SK-N-SH (cell line): ENCODE data around the gene CLIC3. TPM values are rescaled to one million over a fixed set of nuclear protein-coding genes. Genes with fewer than 3 reads are reported as not detected.

Source experiments
- CTCF ChIA-PET: fragments of 300-600, 350-600 bp; formaldehyde crosslinking; extraction: SDS; loops from one replicate; lab custom pipeline; 2021; lab: Yijun Ruan, JAX
- POLR2A ChIA-PET: fragments of 350-600 bp; sonication (Branson Sonifier 250); formaldehyde crosslinking; extraction: SDS; loops from one replicate; lab custom pipeline; 2020; ENCODE audit warnings: antibody characterized with exemption, inconsistent platforms; lab: Yijun Ruan, JAX
- DNase-seq: peaks from one replicate; pipeline ENCODE4 v3.0.0; 2012
- H2AFZ ChIP-seq: fragments of 200-600 bp; sonication (generic); 2 replicates; pipeline ENCODE4 v1.8.1; 2016; ENCODE audit warnings: antibody characterized with exemption, mild to moderate bottlenecking, low read depth
- H3F3A ChIP-seq: fragments of 200-600 bp; sonication (generic); replicated peaks from 2 replicates; pipeline ENCODE3; 2016; ENCODE audit warnings: antibody characterized with exemption, mild to moderate bottlenecking; ENCODE audit not compliant: insufficient read depth
- H3K27ac ChIP-seq, 2 experiments: fragments of 200-500 bp in 1 of 2; fragments of 200-600 bp in 1 of 2; sonication (Bioruptor generic) in 1 of 2; sonication (generic), shearing (Covaris generic) in 1 of 2; 2 replicates each; pipeline versions ENCODE4 v1.5.1 to v1.6.1; 2014 to 2016; ENCODE audit warnings: low read depth in 2 of 2, inconsistent platforms in 1 of 2, low read length in 1 of 2, mild to moderate bottlenecking in 1 of 2, mixed read lengths in 1 of 2
- H3K27me3 ChIP-seq: fragments of 200-600 bp; sonication (generic), shearing (Covaris generic); 2 replicates; pipeline ENCODE4 v1.6.1; 2016; ENCODE audit warnings: mixed run types; ENCODE audit not compliant: insufficient read depth
- H3K36me3 ChIP-seq, 2 experiments: fragments of 200-500 bp in 1 of 2; fragments of 200-600 bp in 1 of 2; sonication (Bioruptor generic) in 1 of 2; sonication (generic) in 1 of 2; replicated peaks in 1 of 2; 2 replicates each; pipeline versions ENCODE3 to v1.5.1; 2014 to 2016; ENCODE audit warnings: low read length in 1 of 2, mild to moderate bottlenecking in 1 of 2; ENCODE audit not compliant: insufficient read depth in 2 of 2, control insufficient read depth in 1 of 2
- H3K4me1 ChIP-seq, 2 experiments: fragments of 200-500 bp in 1 of 2; fragments of 200-600 bp in 1 of 2; sonication (Bioruptor generic) in 1 of 2; sonication (generic), shearing (Covaris generic) in 1 of 2; 2 replicates each; pipeline versions ENCODE4 v1.5.1 to v1.6.1; 2014 to 2016; ENCODE audit warnings: low read depth in 1 of 2, low read length in 1 of 2, mixed run types in 1 of 2; ENCODE audit not compliant: insufficient read depth in 2 of 2, control insufficient read depth in 1 of 2
- H3K4me2 ChIP-seq: fragments of 200-600 bp; sonication (generic), shearing (Covaris generic); 2 replicates; pipeline ENCODE4 v1.6.1; 2017; ENCODE audit warnings: mixed run types
- H3K4me3 ChIP-seq, 2 experiments: fragments of 200-500 bp in 1 of 2; fragments of 200-600 bp in 1 of 2; sonication (Bioruptor generic) in 1 of 2; sonication (generic), shearing (Covaris generic) in 1 of 2; 2 replicates each; pipeline versions ENCODE4 v1.5.1 to v1.8.1; 2014 to 2016; ENCODE audit warnings: low read depth in 2 of 2, inconsistent platforms in 1 of 2, low read length in 1 of 2, mild to moderate bottlenecking in 1 of 2, mixed read lengths in 1 of 2, moderate library complexity in 1 of 2
- H3K79me2 ChIP-seq: fragments of 200-600 bp; sonication (generic); 2 replicates; pipeline ENCODE4 v1.8.1; 2017; ENCODE audit warnings: mild to moderate bottlenecking; ENCODE audit not compliant: insufficient read depth
- H3K9ac ChIP-seq: fragments of 200-600 bp; sonication (generic); 2 replicates; pipeline ENCODE4 v1.6.1; 2017; ENCODE audit warnings: mixed run types
- H3K9me2 ChIP-seq: fragments of 200-600 bp; sonication (generic); 2 replicates; pipeline ENCODE4 v1.6.1; 2017; ENCODE audit warnings: mixed run types
- H3K9me3 ChIP-seq: fragments of 200-600 bp; sonication (generic); 2 replicates; pipeline ENCODE4 v1.6.1; 2017; ENCODE audit warnings: mixed run types, mild to moderate bottlenecking, moderate library complexity
- H4K20me1 ChIP-seq: fragments of 200-600 bp; sonication (generic); 2 replicates; pipeline ENCODE4 v1.6.1; 2017; ENCODE audit warnings: mild to moderate bottlenecking, mixed run types; ENCODE audit not compliant: insufficient read depth
- CTCF ChIP-seq: fragments of 200-600 bp; sonication (generic); IDR thresholded peaks from 2 replicates; pipeline ENCODE4 v1.6.1; 2017; ENCODE audit warnings: antibody characterized with exemption, mild to moderate bottlenecking, moderate library complexity
- EP300 ChIP-seq, 2 experiments: IDR thresholded peaks; 2 replicates each; pipeline versions ENCODE4 v1.4.0 to v1.6.1; 2012; ENCODE audit warnings: borderline replicate concordance in 1 of 2, low read depth in 1 of 2, low read length in 1 of 2
- EZH2phosphoT487 ChIP-seq: fragments of 200-600 bp; sonication (generic); IDR thresholded peaks from 2 replicates; pipeline ENCODE4 v1.6.1; 2017; ENCODE audit warnings: low read depth, mixed run types, mild to moderate bottlenecking, antibody characterized with exemption, moderate library complexity, borderline replicate concordance
- FOXM1 ChIP-seq: IDR thresholded peaks from 2 replicates; pipeline ENCODE4 v1.4.0; 2012; ENCODE audit warnings: low read depth, mild to moderate bottlenecking
- GABPA ChIP-seq: IDR thresholded peaks from 2 replicates; pipeline ENCODE4 v1.4.0; 2012; ENCODE audit warnings: low read depth, mild to moderate bottlenecking
- JUND ChIP-seq: IDR thresholded peaks from 2 replicates; pipeline ENCODE4 v1.4.0; 2012
- MEF2A ChIP-seq: IDR thresholded peaks from 2 replicates; pipeline ENCODE4 v1.4.0; 2012; ENCODE audit warnings: low read depth, borderline replicate concordance
- MXI1 ChIP-seq: IDR thresholded peaks from 2 replicates; pipeline ENCODE4 v1.6.1; 2012; ENCODE audit warnings: mild to moderate bottlenecking, low read depth, low read length, improper control_type of control experiment
- NFIC ChIP-seq: IDR thresholded peaks from 2 replicates; pipeline ENCODE4 v1.4.0; 2012; ENCODE audit warnings: borderline replicate concordance
- NRF1 ChIP-seq: IDR thresholded peaks from 2 replicates; pipeline ENCODE4 v1.6.1; 2012; ENCODE audit warnings: low read depth, mild to moderate bottlenecking, low read length
- POLR2AphosphoS5 ChIP-seq: IDR thresholded peaks from 2 replicates; pipeline ENCODE4 v1.6.1; 2012; ENCODE audit warnings: low read depth, low read length
- RAD21 ChIP-seq: IDR thresholded peaks from 2 replicates; pipeline ENCODE4 v1.6.1; 2012; ENCODE audit warnings: mild to moderate bottlenecking, low read length
- RCOR1 ChIP-seq: fragments of 150-350 bp; IDR thresholded peaks from 2 replicates; pipeline ENCODE4 v1.6.1; 2017; ENCODE audit warnings: antibody characterized with exemption, low read length
- RFX5 ChIP-seq: IDR thresholded peaks from 2 replicates; pipeline ENCODE4 v1.6.1; 2012; ENCODE audit warnings: mild to moderate bottlenecking, improper control_type of control experiment, low read length
- RXRA ChIP-seq: IDR thresholded peaks from 2 replicates; pipeline ENCODE4 v1.4.0; 2012; ENCODE audit warnings: low read depth, mild to moderate bottlenecking, borderline replicate concordance
- SIN3A ChIP-seq: IDR thresholded peaks from 2 replicates; pipeline ENCODE4 v1.6.1; 2012; ENCODE audit warnings: low read depth, mild to moderate bottlenecking, low read length, moderate library complexity, borderline replicate concordance
- SMC3 ChIP-seq: IDR thresholded peaks from 2 replicates; pipeline ENCODE4 v1.6.1; 2012; ENCODE audit warnings: low read depth, low read length, improper control_type of control experiment
- TEAD4 ChIP-seq: IDR thresholded peaks from 2 replicates; pipeline ENCODE4 v1.4.0; 2012; ENCODE audit warnings: mild to moderate bottlenecking, borderline replicate concordance; ENCODE audit not compliant: insufficient read depth
- YY1 ChIP-seq: IDR thresholded peaks from 2 replicates; pipeline ENCODE4 v1.4.0; 2012; ENCODE audit warnings: low read depth, mild to moderate bottlenecking
- WGBS: methylation state at CpG from one replicate; pipeline ENCODE4 v1.1.6; 2017; ENCODE audit warnings: low lambda C conversion rate; 5-methylcytosine and 5-hydroxymethylcytosine counted together
- polyA plus RNA-seq, 3 experiments: library from polyadenylated mRNA; depleted of rRNA; stranded (reverse); fragments of >200 nt; gene quantifications; 2 replicates each; pipeline ENCODE4 v1.2.3, GENCODE V29; 2012

Gene CLIC3
- polyA plus RNA-seq, 1 of the 3 experiments (the other 2 are of a cell fraction), result 1.0 TPM

- POLR2A ChIA-PET, result interaction anchor here (0.6 kb wide), 1 partner anchor 8 kb away, joined by 4 read pairs; no protein-coding TSS in a partner anchor
- Histone ChIP-seq H3K9ac (no peak overlapping the region), H2AFZ (no peak overlapping the region), H3K36me3 (no peaks in the 10 kb centered on the region), H4K20me1 (no peaks in the 10 kb centered on the region), H3K9me3 (no peaks in the 10 kb centered on the region), H3K4me2 (no peak overlapping the region), H3K79me2 (no peaks in the 10 kb centered on the region), H3K9me2 (no peaks in the 10 kb centered on the region), H3K4me1 (peaks cover 0 to 8% of the 10 kb centered on the region in 2 experiments; a peak in 1 of 4 replicates), H3K27ac (no peak overlapping the region), H3F3A (no peaks in the 10 kb centered on the region), H3K27me3 (no peaks in the 10 kb centered on the region), H3K4me3 (no peak overlapping the region)
- DNase-seq, result no peak
- WGBS, result 83% methylated on average over 9 of the region's 11 CpGs
- no peak for TF ChIP-seq GABPA
- no peak for TF ChIP-seq RXRA
- TF ChIP-seq MEF2A, result no peak
- TF ChIP-seq FOXM1, result no peak
- TF ChIP-seq RAD21, result no peak
- TF ChIP-seq MXI1, result no peak
- TF ChIP-seq SIN3A, result no peak
- CTCF ChIA-PET, result interaction anchor here (0.6 to 1.6 kb wide), 3 partner anchors 8 to 68 kb away, joined by 3 to 6 read pairs (median 4); partner anchors contain the start of genes C8G and FBXW5
Measured at GRCh38 chr9:136962701-136963248, 33.6 kb downstream of the CLIC3 start.

DNA sequence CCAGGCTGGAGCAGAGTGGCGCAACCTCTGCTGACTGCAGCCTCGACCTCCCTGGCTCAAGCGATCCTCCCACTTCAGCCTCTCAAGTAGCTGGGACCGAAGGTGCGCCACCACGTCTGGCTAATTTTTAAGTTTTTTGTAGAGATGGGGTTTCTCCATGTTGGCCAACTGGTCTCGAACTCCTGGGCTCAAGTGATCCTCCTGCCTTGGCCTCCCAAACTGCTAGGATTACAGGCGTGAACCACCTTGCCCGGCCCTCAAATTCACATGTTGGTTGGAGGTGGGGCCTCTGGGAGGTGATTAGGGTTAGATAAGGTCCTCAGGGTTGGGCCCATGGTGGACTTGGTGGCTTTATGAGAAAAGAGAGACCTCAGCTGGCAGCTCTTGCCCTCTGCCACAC is 34.2 kb downstream of the CLIC3 start:
- no peaks in the 10 kb centered on the region for H3K9me2 ChIP-seq
- H4K20me1 ChIP-seq, result no peaks in the 10 kb centered on the region
- H3K4me3 ChIP-seq, result no peak overlapping the region
- H3K4me2 ChIP-seq, result no peak overlapping the region
- no peak overlapping the region for H3K27ac ChIP-seq
- POLR2A ChIA-PET, result interaction anchor here (0.6 kb wide), 1 partner anchor 8 kb away, joined by 4 read pairs; no protein-coding TSS in a partner anchor
- TF ChIP-seq NRF1, result no peak
- TF ChIP-seq JUND, result no peak
- TF ChIP-seq MXI1, result no peak
- TF ChIP-seq, all 33 proteins: peak for 0
- Histone ChIP-seq H3K9ac (no peak overlapping the region), H3F3A (no peaks in the 10 kb centered on the region), H3K36me3 (no peaks in the 10 kb centered on the region), H3K9me3 (no peaks in the 10 kb centered on the region), H2AFZ (no peak overlapping the region), H3K27me3 (no peaks in the 10 kb centered on the region), H3K79me2 (no peaks in the 10 kb centered on the region), H3K4me1 (peaks cover 0 to 8% of the 10 kb centered on the region in 2 experiments; a peak in 1 of 4 replicates)
- no peak for DNase-seq
- CTCF ChIA-PET, result interaction anchor here (1.0 to 1.6 kb wide), 2 partner anchors 9 to 18 kb away, joined by 4 to 6 read pairs; partner anchors contain the start of genes C8G and FBXW5
- WGBS, result 87% methylated on average over 9 of the region's 9 CpGs

- no peaks in the 10 kb centered on the region for H3F3A ChIP-seq
- H4K20me1 ChIP-seq, result no peaks in the 10 kb centered on the region
- WGBS, result 74% methylated on average over 12 of the region's 23 CpGs
- H2AFZ ChIP-seq, result no peak overlapping the region
- no peak overlapping the region; a peak in 1 of 4 replicates for H3K27ac ChIP-seq
- no peaks in the 10 kb centered on the region for H3K79me2 ChIP-seq
- POLR2A ChIA-PET, result no interaction called here
- no peak for TF ChIP-seq CTCF
- no peak for TF ChIP-seq TEAD4
- TF ChIP-seq SMC3, result no peak
- TF ChIP-seq NFIC, result no peak
- no peak for TF ChIP-seq RCOR1
- TF ChIP-seq NRF1, result no peak
- TF ChIP-seq POLR2AphosphoS5, result no peak
- no peak for TF ChIP-seq GABPA
- TF ChIP-seq EP300 (IDR thresholded peaks at IDR 0.05; ENCODE audit: borderline replicate concordance in 1 of 2, low read depth in 1 of 2, low read length in 1 of 2), result no peak
- no peak for TF ChIP-seq RFX5
- no peak for TF ChIP-seq FOXM1
- no peak for TF ChIP-seq YY1
- no peak for TF ChIP-seq EZH2phosphoT487
- peak; percentile 66 for DNase-seq
- CTCF ChIA-PET, result interaction anchor here (1.0 to 1.6 kb wide), 2 partner anchors 9 to 17 kb away, joined by 4 to 6 read pairs; partner anchors contain the start of genes C8G and FBXW5
- no peaks in the 10 kb centered on the region for H3K9me2 ChIP-seq
- no peaks in the 10 kb centered on the region for H3K9me3 ChIP-seq
- H3K4me2 ChIP-seq, result no peak overlapping the region
- no peaks in the 10 kb centered on the region for H3K27me3 ChIP-seq
- H3K4me1 ChIP-seq, result peaks cover 0 to 8% of the 10 kb centered on the region in 2 experiments; a peak in 1 of 4 replicates
- no peaks in the 10 kb centered on the region for H3K36me3 ChIP-seq
- no peak overlapping the region for H3K9ac ChIP-seq
- H3K4me3 ChIP-seq, result no peak overlapping the region
Measured at GRCh38 chr9:136961279-136962065, 34.9 kb downstream of the CLIC3 start.
